Measurements from ENCODE around the gene LEMD2.

Gene LEMD2

GRCh38 chr6:33733709-33734007 lies 55.3 kb downstream of the LEMD2 start:
- no peak for DNase-seq

GRCh38 chr6:33732817-33733708 lies 55.9 kb downstream of the LEMD2 start:
- no peak for DNase-seq

DNA sequence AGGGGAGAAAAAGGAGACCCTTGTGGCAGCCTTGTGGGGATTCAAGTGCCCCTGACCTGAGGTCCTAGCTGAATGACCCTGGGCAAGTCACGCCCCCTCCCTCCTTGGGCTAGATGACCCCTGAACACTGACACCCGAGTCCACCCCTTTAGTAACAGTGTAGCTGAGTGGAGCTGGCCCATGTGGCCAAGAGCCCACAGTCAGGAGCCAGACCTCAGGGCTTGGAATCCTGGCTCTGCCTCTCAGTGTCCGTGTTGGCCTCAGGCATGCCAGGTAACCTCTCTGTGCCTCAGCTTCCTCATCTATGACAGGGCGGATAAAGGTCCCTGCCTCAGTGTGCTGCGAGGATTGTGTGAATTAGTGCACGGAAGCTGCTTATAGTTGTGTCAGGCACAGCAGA lies 56.5 kb downstream of the LEMD2 start:
- DNase-seq, result no peak

DNA sequence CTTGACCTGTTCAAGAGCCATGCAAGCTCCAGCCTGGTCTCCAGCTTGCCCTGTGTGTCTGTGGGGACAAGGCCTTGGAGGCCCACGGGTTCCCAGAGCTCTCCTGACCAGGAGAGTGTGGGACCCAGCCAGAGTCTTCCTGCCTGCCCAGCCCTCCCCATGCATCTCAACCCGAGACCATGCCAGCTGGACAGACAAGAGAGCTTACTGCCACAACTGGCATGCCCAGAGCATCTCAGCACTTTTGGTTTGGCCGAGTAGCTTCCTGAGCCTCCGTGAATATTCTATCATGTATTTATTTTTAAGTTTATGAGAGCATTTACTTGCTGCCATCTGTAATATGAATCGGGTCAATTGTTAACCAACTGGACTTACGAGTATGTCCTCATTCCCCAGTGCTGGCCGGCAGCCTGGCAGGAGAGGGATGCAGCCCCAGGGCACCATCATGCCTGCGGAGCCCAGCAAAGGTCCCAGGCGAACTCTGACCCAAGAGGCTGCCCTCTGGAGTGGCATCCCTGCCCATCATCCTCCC lies 57.1 kb downstream of the LEMD2 start:
- DNase-seq, result no peak

GRCh38 chr6:33731035-33731434 lies 57.9 kb downstream of the LEMD2 start:
- DNase-seq, result no peak

GRCh38 chr6:33730611-33731010 lies 58.3 kb downstream of the LEMD2 start:
- DNase-seq, result no peak

DNA sequence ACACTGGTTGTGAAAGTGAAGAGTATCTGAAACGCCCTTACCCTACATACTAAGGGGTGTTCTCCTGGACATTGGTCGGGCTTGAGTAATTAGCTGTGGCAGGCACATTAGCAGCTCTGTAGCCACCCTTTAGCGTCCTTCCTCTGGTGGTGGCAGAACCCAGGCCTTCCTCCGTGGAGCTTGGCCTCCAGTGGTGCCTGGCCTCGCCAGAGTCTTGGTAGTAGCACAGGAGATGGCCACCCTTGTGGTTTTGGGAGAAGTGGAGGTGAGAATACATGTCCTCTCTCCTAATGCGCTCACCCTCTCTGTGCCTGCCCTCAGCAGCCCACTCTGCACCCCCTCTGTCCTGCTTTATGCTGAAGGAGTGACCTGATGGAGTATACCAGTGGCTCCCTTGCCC lies 59.9 kb downstream of the LEMD2 start:
- DNase-seq, result no peak

GRCh38 chr6:33728438-33728837 lies 60.5 kb downstream of the LEMD2 start:
- no peak for DNase-seq

GRCh38 chr6:33727932-33728331 lies 61.0 kb downstream of the LEMD2 start:
- DNase-seq, result no peak

GRCh38 chr6:33727126-33727525 lies 61.8 kb downstream of the LEMD2 start:
- DNase-seq, result no peak

DNA sequence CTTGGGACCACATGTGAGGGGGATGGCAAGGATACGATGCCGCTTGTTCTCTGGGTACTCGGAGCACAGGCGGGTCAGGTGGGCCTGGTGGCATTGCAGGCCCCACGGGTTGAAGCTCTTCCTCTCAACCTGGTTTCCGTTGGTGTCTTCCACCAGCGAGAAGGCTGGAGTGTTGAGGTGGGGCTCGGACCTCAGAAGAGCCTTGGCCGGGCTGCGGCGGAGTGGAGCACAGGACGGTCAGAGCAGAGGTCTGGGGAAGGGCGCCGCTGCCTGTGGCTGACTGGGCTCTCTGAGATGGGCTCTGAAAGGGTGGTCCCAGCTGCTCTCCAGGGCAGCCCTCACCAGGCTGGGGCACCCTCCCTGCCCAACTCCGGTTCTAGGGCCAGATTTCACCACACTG lies 62.2 kb downstream of the LEMD2 start:
- no peak for DNase-seq

DNA sequence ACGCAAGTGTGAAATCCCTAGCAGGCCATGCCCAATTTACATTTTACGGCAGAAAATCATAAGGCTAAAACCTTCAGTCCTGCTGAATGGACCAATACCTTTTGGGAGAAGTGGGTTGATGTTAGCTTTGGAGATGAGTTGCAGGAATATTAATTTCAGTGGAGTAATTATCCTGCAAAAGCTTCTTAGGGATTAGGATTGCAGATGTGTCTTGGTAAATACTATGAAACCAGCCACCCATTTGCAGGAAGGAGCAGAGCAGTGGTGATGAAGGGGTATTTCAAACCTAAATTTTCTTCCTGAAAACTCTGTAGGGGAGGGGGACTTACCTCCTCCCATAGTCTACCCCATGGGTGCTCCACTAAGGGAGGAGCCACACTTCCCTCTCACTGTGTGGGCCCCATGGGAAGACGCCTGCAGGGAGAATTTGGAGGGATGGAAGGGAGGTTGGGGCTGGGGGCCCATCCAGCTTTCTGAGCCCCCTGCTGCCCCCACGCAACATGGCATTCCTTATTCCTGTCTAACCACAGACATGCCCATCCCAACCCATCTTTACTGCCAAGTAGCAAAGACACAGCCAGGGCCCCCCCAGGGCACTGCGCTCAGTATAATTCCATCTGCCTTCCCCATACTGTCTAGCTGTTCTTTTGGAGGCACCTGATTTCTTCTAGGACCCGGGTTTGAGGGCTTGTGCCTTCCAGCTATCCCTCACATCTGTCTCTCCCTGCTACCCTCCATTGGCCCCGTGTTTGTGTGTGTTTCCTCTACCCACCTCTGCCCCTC lies 62.8 kb downstream of the LEMD2 start:
- DNase-seq, result no peak

GRCh38 chr6:33725222-33725621 lies 63.7 kb downstream of the LEMD2 start:
- DNase-seq, result no peak

DNA sequence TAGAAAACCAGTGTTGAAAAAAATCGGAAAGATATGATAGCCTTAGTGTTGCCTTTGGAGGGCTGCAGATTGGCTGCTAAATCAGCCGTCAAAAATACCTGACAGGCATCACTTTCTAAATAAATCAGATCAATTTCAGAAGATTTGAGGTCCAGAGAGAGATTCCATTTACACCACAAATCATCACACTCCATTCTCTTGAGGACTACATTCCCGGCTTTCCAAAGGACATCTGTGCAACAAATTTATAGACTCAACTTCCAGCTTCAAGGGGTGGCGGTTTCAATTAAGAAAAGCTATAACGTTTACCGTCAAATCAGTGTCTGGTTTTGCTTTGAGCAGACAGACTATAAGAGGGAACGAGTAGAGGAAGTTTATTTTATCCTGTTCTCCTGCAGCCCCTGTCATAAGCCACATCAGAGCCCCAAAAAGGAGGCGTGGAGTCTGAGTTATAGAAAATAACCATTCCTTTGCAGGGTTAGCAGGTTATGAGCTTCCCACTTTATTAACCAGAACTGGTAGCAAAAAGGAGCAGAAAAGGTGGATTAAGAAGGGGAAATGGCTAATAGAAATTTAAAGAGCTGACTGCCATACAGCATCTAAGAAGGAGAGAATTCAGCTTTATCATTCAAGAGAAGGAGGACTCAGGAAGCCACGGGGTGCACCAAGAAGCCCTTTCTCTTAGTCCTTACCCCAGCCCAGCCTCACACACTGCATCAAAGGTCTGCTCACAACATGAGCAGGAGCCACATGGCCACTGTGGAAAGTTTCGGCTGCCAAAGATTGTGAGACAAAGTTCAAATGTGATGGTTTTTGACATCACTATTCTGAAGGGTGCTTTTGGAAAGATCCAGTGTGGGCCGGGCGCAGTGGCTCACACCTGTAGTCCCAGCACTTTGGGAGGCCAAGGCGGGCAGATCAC lies 64.6 kb downstream of the LEMD2 start:
- DNase-seq, result no peak

DNA sequence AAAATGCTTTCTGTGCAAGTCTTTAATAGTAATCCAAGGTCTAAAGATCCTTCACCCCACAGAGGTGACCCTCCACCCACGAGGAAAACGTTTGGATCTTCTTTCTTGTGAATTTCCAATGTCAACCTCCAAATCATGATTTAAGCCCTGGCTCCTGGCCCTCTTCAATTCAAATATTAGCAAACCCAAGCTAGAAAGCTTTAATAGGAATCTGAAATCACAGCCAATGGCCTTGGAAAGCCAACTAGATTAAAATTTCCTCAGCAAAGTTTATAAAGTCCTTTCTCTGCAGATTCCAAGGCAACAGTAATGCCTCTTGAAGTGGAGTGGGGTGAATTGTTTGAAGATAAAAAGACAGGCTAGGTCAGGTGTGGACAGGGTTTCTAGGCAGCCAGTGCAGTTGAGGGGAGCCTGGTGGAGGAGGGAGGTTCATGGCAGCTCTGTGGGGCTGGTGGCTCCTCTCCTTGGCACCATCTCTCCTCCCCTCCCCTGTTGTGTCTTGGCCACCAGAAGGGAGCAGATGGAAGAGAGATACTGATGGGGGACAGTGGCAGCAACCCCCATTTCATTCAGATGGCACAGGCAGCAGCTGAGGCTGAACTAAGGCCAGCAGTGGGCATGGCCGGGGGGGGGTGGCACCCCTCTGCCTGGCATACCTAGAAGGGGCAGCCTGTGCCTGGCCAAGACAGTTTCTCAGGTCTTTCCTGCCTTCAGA lies 65.4 kb downstream of the LEMD2 start:
- no peak for DNase-seq

DNA sequence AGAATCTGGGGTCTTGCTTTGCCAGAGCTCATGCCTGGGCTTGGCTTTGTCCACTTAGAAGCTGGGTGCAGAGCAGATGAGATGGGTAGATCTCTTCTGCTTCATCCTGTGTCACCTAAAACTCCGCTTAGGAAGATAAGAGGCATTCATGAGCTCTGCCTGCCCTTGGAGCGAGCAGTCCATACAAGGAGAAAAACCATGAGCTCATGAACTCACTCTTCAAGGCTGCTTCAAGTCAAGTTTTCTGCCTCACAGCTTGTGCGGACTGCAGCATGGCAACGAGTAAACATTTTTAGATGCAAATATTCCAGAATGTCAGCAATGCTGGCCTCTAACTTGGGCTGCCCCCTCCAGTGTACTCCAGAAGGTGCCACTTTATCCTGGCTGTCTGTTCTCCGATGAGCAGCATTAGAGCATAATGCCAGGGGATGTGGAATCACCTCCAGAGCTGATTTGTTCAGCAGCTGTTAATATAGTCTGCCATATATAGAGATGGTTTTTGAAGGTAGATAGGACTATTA lies 66.8 kb downstream of the LEMD2 start:
- no peak for DNase-seq

GRCh38 chr6:33721508-33721907 lies 67.4 kb downstream of the LEMD2 start:
- no peak for DNase-seq

All from effector CD4-positive, alpha-beta T cell (primary cell).